C1 segment of cervical spinal cord (tissue), 14 donors: Measurements from ENCODE around the gene MYCBP.
"Not testable (repeated sequence)": the region's sequence is repeated elsewhere in the genome, so short reads cannot be mapped to it uniquely, and the experiment has no call there.

ENCODE experiments used
- DNase-seq, 14 donors: peaks; one replicate each; lab custom pipeline; 2025; lab: John Stamatoyannopoulos, UW

Gene MYCBP

GRCh38 chr1:38867208-38867607, 5.9 kb downstream of the MYCBP start:
- no peak for DNase-seq

GRCh38 chr1:38865112-38865715, 7.9 kb downstream of the MYCBP start:
- DNase-seq = no peak

GRCh38 chr1:38860454-38860795, 12.7 kb downstream of the MYCBP start:
- no peak for DNase-seq

GRCh38 chr1:38859561-38860453, 13.3 kb downstream of the MYCBP start, which contains the start of gene RRAGC:
Gene RRAGC, minus strand, starts transcription at chr1:38859772. Its CDS starts 126 bp downstream, at chr1:38859646.
- peak; percentile 93 to 99 (median 98) for DNase-seq

GRCh38 chr1:38858833-38859560, 14.2 kb downstream of the MYCBP start:
- peak in 9 of 14 donors; percentile 26 to 72 (median 42) for DNase-seq

- no peak for DNase-seq
These were observed 20.4 kb downstream of the MYCBP start for GRCh38 chr1:38852780-38853179.

GRCh38 chr1:38848071-38848470, 25.1 kb downstream of the MYCBP start:
- no peak for DNase-seq

GRCh38 chr1:38846210-38846609, 26.9 kb downstream of the MYCBP start:
- DNase-seq = no peak

GRCh38 chr1:38845088-38845487, 28.1 kb downstream of the MYCBP start:
- DNase-seq = not testable (repeated sequence)

- DNase-seq = no peak
These were observed 32.9 kb downstream of the MYCBP start for GRCh38 chr1:38840281-38840680.

GRCh38 chr1:38839363-38839762, 33.8 kb downstream of the MYCBP start:
- DNase-seq = no peak

GRCh38 chr1:38836316-38836715, 36.8 kb downstream of the MYCBP start:
- DNase-seq = not testable (repeated sequence)

GRCh38 chr1:38834937-38835827, 38.0 kb downstream of the MYCBP start:
- peak in 2 of 14 donors; percentile 16 to 30 for DNase-seq

- no peak for DNase-seq
These were observed 38.8 kb downstream of the MYCBP start for GRCh38 chr1:38834221-38834782.

- DNase-seq = peak in 9 of 14 donors; percentile 6 to 65 (median 24)
These were observed 40.0 kb downstream of the MYCBP start for GRCh38 chr1:38833146-38833545.

- DNase-seq = no peak
These were observed 40.8 kb downstream of the MYCBP start for GRCh38 chr1:38832370-38832734.

- no peak for DNase-seq
These were observed 41.3 kb downstream of the MYCBP start for GRCh38 chr1:38831731-38832369.

GRCh38 chr1:38829368-38829767, 43.8 kb downstream of the MYCBP start:
- DNase-seq = no peak

- no peak for DNase-seq
These were observed 45.8 kb downstream of the MYCBP start for GRCh38 chr1:38827318-38827717.

- no peak for DNase-seq
These were observed 46.3 kb downstream of the MYCBP start for GRCh38 chr1:38826886-38827285.
